Thyroid gland (tissue), 4 donors: ENCODE results near the gene COL25A1. TPM values are rescaled to one million over a fixed set of nuclear protein-coding genes. Genes with fewer than 3 reads are reported as not detected.

Experiments used
- DNase-seq, 2 donors: peaks; one replicate each; pipeline ENCODE4 v3.0.0-alpha.2; 2019
- H3K27ac ChIP-seq, 3 donors: fragments of 200-600 bp; sonication (generic); 1 replicate in 2 of 3; 2 replicates in 1 of 3; pipeline ENCODE4 v1.5.1; 2016 to 2019; ENCODE audit warnings: mild to moderate bottlenecking in 1 of 3, moderate library complexity in 1 of 3
- H3K27me3 ChIP-seq: fragments of 200-600 bp; sonication (generic); one replicate; pipeline ENCODE4 v1.5.1; 2019
- H3K36me3 ChIP-seq, 2 donors: fragments of 200-600 bp; sonication (generic); one replicate each; pipeline ENCODE4 v1.5.1; 2016 to 2019
- H3K4me1 ChIP-seq, 2 donors: fragments of 200-600 bp; sonication (generic); one replicate each; pipeline ENCODE4 v1.5.1; 2017 to 2019
- H3K4me3 ChIP-seq, 3 donors: fragments of 200-600 bp; sonication (generic); replicated peaks in 1 of 3; 1 replicate in 2 of 3; 2 replicates in 1 of 3; pipeline ENCODE4 v1.5.1; 2016; ENCODE audit warnings: mild to moderate bottlenecking in 1 of 3
- H3K9me3 ChIP-seq: fragments of 200-600 bp; sonication (generic); one replicate; pipeline ENCODE4 v1.5.1; 2017
- CTCF ChIP-seq, 6 experiments: fragments of 200-600 bp in 3 of 6; fragments of 450-650 bp in 3 of 6; sonication (generic) in 3 of 6; IDR thresholded peaks; one replicate each; pipeline ENCODE4 v1.5.1; 2016 to 2019; ENCODE audit warnings: antibody characterized with exemption in 6 of 6, mild to moderate bottlenecking in 2 of 6, inconsistent platforms in 1 of 6, moderate library complexity in 1 of 6
- POLR2A ChIP-seq, 2 donors: fragments of 450-650 bp; IDR thresholded peaks; one replicate each; pipeline ENCODE4 v1.6.1; 2017; ENCODE audit warnings: antibody characterized with exemption in 2 of 2, mild to moderate bottlenecking in 2 of 2, moderate library complexity in 1 of 2
- WGBS, 2 donors: methylation state at CpG; one replicate each; pipeline ENCODE4 v1.1.5; 2017; 5-methylcytosine and 5-hydroxymethylcytosine counted together
- intact Hi-C: fragments of 100-400 bp; cut with DNase I; formaldehyde crosslinking; loops from one replicate; pipeline ENCODE4 v1.15.1; 2023
- total RNA-seq, 4 donors: library from RNA; depleted of rRNA; stranded (reverse); fragments of >200 nt; gene quantifications; one replicate each; pipeline ENCODE4 v1.2.3, GENCODE V29; 2016

Gene COL25A1
- total RNA-seq, 4 donors from 2014 or later = 5.5 to 21.0 (median 7.1) TPM

DNA sequence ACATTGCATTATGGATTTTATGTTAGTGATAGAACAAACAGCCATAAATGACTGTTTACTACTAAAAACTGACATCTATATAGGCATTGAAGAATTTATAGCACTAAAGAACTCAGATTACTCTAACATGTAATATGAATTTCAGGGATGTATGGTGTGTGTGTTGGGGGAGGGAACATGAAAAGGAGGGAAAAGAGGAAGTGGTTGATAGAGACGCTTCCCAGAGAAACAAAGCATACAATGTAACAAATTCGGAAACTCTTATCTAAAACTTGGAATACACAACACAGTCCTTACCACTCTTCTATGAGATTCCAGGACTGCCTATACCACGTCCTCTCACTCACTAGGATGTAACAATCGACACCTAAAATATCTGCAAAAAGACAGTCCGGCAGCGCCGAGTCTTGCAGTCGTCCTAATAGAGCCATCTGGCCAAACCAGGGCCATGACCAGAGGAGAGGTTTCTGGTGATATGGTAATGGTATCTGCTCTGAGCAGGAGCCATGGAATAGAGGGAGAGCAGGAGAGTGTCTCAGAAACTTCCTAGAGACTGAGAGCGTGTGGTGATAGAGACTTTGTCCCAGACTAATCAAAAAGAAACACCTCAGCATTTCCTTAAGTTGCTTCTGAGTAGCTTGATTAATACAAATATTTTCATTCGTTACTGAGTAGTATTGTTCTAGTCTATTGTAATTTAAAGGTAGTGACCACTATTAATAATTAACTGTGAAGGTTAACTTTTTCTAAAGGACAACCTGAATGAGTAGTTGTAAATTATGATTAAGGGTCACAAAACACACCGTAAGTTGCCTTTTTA lies 287.7 kb downstream of the COL25A1 start:
- TF ChIP-seq CTCF (IDR thresholded peaks at IDR 0.05) = no peak
- no peak for TF ChIP-seq POLR2A (IDR thresholded peaks at IDR 0.05)
- no peaks in the 10 kb centered on the region for H3K36me3 ChIP-seq
- H3K27me3 ChIP-seq = no peaks in the 10 kb centered on the region
- no peak overlapping the region for H3K4me3 ChIP-seq
- no peaks in the 10 kb centered on the region for H3K4me1 ChIP-seq
- DNase-seq = no peak
- WGBS, 2 donors = 92 to 95% methylated on average over 11 of the region's 11 CpGs
- H3K27ac ChIP-seq = no peak overlapping the region
- intact Hi-C loops = no loop called here
- H3K9me3 ChIP-seq = no peaks in the 10 kb centered on the region

- Histone ChIP-seq H3K9me3 (no peaks in the 10 kb centered on the region), H3K36me3 (no peaks in the 10 kb centered on the region), H3K27ac (no peak overlapping the region), H3K4me1 (no peaks in the 10 kb centered on the region), H3K27me3 (no peaks in the 10 kb centered on the region), H3K4me3 (no peak overlapping the region)
- TF ChIP-seq POLR2A (IDR thresholded peaks at IDR 0.05) (no peak), CTCF (IDR thresholded peaks at IDR 0.05) (no peak)
- 96 to 97% methylated on average over 21 to 28 of the region's 37 CpGs for WGBS, 2 donors
- intact Hi-C loops = no loop called here
- no peak for DNase-seq
These were observed 290.1 kb downstream of the COL25A1 start for GRCh38 chr4:109012286-109012880.

DNA sequence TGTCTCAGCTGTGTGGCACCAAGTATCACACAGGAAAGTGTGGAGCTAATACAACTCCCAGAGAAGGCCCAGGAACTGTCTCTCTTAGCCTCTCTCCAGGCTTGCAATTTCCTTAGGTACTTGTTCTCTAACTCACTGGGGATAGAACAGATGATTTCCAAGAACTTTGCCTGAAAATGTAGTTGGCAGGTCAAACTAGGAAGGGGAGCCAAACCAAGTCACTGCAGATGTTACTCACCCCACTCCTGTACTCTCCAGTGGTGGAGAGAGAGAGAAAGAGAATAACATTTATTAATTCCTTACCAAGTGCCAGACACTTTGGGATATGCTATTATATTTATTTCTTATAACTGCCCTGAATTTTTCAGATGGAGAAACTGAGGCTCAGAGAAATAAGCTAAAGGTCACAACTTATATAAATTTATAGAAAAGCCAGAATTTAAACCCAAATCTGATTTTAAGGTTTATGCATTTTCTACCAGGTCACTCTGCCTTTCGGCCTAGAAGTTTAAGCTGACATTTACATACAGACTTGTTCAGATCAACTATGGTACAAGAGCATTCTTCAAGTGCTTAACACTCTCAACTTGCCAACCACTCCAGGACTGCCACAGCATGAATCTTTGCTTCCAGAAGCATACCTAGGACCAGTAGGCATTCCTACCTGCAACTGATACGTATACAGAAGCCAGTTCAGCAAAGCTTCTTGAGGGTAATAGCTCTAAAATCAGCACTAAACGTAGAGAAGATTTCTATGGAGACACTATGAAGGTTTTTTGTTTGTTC lies 291.0 kb downstream of the COL25A1 start:
- no peak for TF ChIP-seq POLR2A (IDR thresholded peaks at IDR 0.05)
- TF ChIP-seq CTCF (IDR thresholded peaks at IDR 0.05) = no peak
- intact Hi-C loops = no loop called here
- H3K27ac ChIP-seq = no peak overlapping the region
- H3K27me3 ChIP-seq = no peaks in the 10 kb centered on the region
- H3K4me3 ChIP-seq = no peak overlapping the region
- no peaks in the 10 kb centered on the region for H3K9me3 ChIP-seq
- 39 to 53% methylated on average over 3 of the region's 3 CpGs for WGBS, 2 donors
- DNase-seq = no peak
- H3K4me1 ChIP-seq = no peaks in the 10 kb centered on the region
- H3K36me3 ChIP-seq = no peaks in the 10 kb centered on the region

- 30 to 43% methylated on average over 2 of the region's 2 CpGs for WGBS, 2 donors
- no peak for DNase-seq
- no peak for TF ChIP-seq CTCF (IDR thresholded peaks at IDR 0.05)
- no peak for TF ChIP-seq POLR2A (IDR thresholded peaks at IDR 0.05)
- Histone ChIP-seq H3K27ac (no peak overlapping the region), H3K4me3 (no peak overlapping the region), H3K27me3 (no peaks in the 10 kb centered on the region), H3K36me3 (no peaks in the 10 kb centered on the region), H3K9me3 (no peaks in the 10 kb centered on the region), H3K4me1 (no peaks in the 10 kb centered on the region)
- intact Hi-C loops = no loop called here
These were observed 291.9 kb downstream of the COL25A1 start for GRCh38 chr4:109010521-109010920.
